HG03196 (cell line): ENCODE measurements around the gene HMCN1.
A peak's percentile ranks its signal among the peaks of the same experiment; 100 is the strongest.

ENCODE experiments used
- ATAC-seq: cut with Tn5 transposase; IDR thresholded peaks from one replicate; pipeline ENCODE4 v1.9.1; 2021; ENCODE audit not compliant: unreplicated experiment

HMCN1 gene

GRCh38 chr1:186063091-186063657, 329.0 kb downstream of the HMCN1 start:
- no peak for ATAC-seq

GRCh38 chr1:186066411-186066810, 332.2 kb downstream of the HMCN1 start:
- ATAC-seq, result no peak

- ATAC-seq, result no peak
Measured at GRCh38 chr1:186073697-186074096, 339.5 kb downstream of the HMCN1 start.

GRCh38 chr1:186076006-186076405, 341.8 kb downstream of the HMCN1 start:
- no peak for ATAC-seq

GRCh38 chr1:186078245-186078644, 344.1 kb downstream of the HMCN1 start:
- ATAC-seq, result peak; percentile 97

GRCh38 chr1:186079084-186079684, 345.0 kb downstream of the HMCN1 start:
- ATAC-seq, result no peak

GRCh38 chr1:186082235-186082937, 348.2 kb downstream of the HMCN1 start:
- ATAC-seq, result peak; percentile 67

GRCh38 chr1:186086583-186086982, 352.4 kb downstream of the HMCN1 start:
- ATAC-seq, result no peak

- no peak for ATAC-seq
Measured at GRCh38 chr1:186089940-186090339, 355.7 kb downstream of the HMCN1 start.

GRCh38 chr1:186091222-186091720, 357.1 kb downstream of the HMCN1 start:
- no peak for ATAC-seq

GRCh38 chr1:186093437-186093836, 359.2 kb downstream of the HMCN1 start:
- no peak for ATAC-seq

GRCh38 chr1:186094172-186094571, 360.0 kb downstream of the HMCN1 start:
- ATAC-seq, result no peak

GRCh38 chr1:186099336-186100104, 365.3 kb downstream of the HMCN1 start:
- ATAC-seq, result no peak

GRCh38 chr1:186102107-186102506, 367.9 kb downstream of the HMCN1 start:
- ATAC-seq, result no peak

GRCh38 chr1:186102547-186103148, 368.5 kb downstream of the HMCN1 start:
- no peak for ATAC-seq

GRCh38 chr1:186104459-186104858, 370.3 kb downstream of the HMCN1 start:
- ATAC-seq, result no peak

GRCh38 chr1:186112280-186112679, 378.1 kb downstream of the HMCN1 start:
- no peak for ATAC-seq

- ATAC-seq, result no peak
Measured at GRCh38 chr1:186113461-186113860, 379.3 kb downstream of the HMCN1 start.

GRCh38 chr1:186118724-186119123, 384.5 kb downstream of the HMCN1 start:
- no peak for ATAC-seq

- ATAC-seq, result no peak
Measured at GRCh38 chr1:186122837-186123236, 388.6 kb downstream of the HMCN1 start.

- no peak for ATAC-seq
Measured at GRCh38 chr1:186125035-186125434, 390.8 kb downstream of the HMCN1 start.
